Measurements from ENCODE around the gene NDUFA9.

NDUFA9 gene

GRCh38 chr12:4648501-4649357, at the start of gene NDUFA9, which contains the start of gene AKAP3:
TSS of gene NDUFA9 (plus strand) at chr12:4649114. CDS start at chr12:4649127, 13 bp downstream.
TSS of gene AKAP3 (minus strand) at chr12:4649051. CDS start at chr12:4638196, 10,855 bp downstream.
- peak; percentile 84 for DNase-seq

GRCh38 chr12:4603421-4603820, 45.5 kb upstream of the NDUFA9 start:
- no peak for DNase-seq

- no peak for DNase-seq
Measured at GRCh38 chr12:4603946-4604345, 45.0 kb upstream of the NDUFA9 start.

GRCh38 chr12:4604684-4605193, 44.2 kb upstream of the NDUFA9 start:
- DNase-seq: peak; percentile 89

- no peak for DNase-seq
Measured at GRCh38 chr12:4607056-4607455, 41.9 kb upstream of the NDUFA9 start.

- DNase-seq: peak; percentile 1
Measured at GRCh38 chr12:4609071-4609470, 39.8 kb upstream of the NDUFA9 start.

GRCh38 chr12:4610481-4610880, 38.4 kb upstream of the NDUFA9 start:
- no peak for DNase-seq

- no peak for DNase-seq
Measured at GRCh38 chr12:4615667-4616066, 33.2 kb upstream of the NDUFA9 start.

- no peak for DNase-seq
Measured at GRCh38 chr12:4621511-4621910, 27.4 kb upstream of the NDUFA9 start.

- no peak for DNase-seq
Measured at GRCh38 chr12:4626543-4626942, 22.4 kb upstream of the NDUFA9 start.

GRCh38 chr12:4628406-4628805, 20.5 kb upstream of the NDUFA9 start:
- no peak for DNase-seq

- no peak for DNase-seq
Measured at GRCh38 chr12:4630262-4630661, 18.7 kb upstream of the NDUFA9 start.

GRCh38 chr12:4643747-4644146, 5.2 kb upstream of the NDUFA9 start:
- no peak for DNase-seq

- no peak for DNase-seq
Measured at GRCh38 chr12:4645023-4645422, 3.9 kb upstream of the NDUFA9 start.

GRCh38 chr12:4648104-4648500, 812 bp upstream of the NDUFA9 start:
- no peak for DNase-seq

- no peak for DNase-seq
Measured at GRCh38 chr12:4649358-4649661, 396 bp downstream of the NDUFA9 start.

- DNase-seq: no peak
Measured at GRCh38 chr12:4653257-4653656, 4.3 kb downstream of the NDUFA9 start.

GRCh38 chr12:4653691-4654090, 4.8 kb downstream of the NDUFA9 start:
- no peak for DNase-seq

- DNase-seq: peak; percentile 94
Measured at GRCh38 chr12:4663971-4664505, 15.1 kb downstream of the NDUFA9 start.

- DNase-seq: peak; percentile 55
Measured at GRCh38 chr12:4665236-4665635, 16.3 kb downstream of the NDUFA9 start.

GRCh38 chr12:4679711-4680110, 30.8 kb downstream of the NDUFA9 start:
- DNase-seq: no peak

GRCh38 chr12:4681732-4682131, 32.8 kb downstream of the NDUFA9 start:
- no peak for DNase-seq

- DNase-seq: no peak
Measured at GRCh38 chr12:4685317-4685716, 36.4 kb downstream of the NDUFA9 start.

- DNase-seq: no peak
Measured at GRCh38 chr12:4690760-4691159, 41.8 kb downstream of the NDUFA9 start.

Data from fibroblast of upper back skin (primary cell).